Astrocyte (in vitro differentiated cells and primary cell): ENCODE data around the gene TMEM269.

ENCODE experiments used
- CTCF ChIP-seq: IDR thresholded peaks from 2 replicates; pipeline ENCODE4 v1.5.1; 2011; ENCODE audit warnings: low read depth, mild to moderate bottlenecking, inconsistent platforms, low read length, moderate library complexity; ENCODE audit not compliant: insufficient read depth
- EZH2 ChIP-seq: IDR thresholded peaks from 2 replicates; pipeline ENCODE4 v1.6.1; 2012; ENCODE audit warnings: mild to moderate bottlenecking, low read length, inconsistent platforms; ENCODE audit not compliant: insufficient read depth

GRCh38 chr1:42841440-42842147, 56.8 kb downstream of the TMEM269 start:
- TF ChIP-seq CTCF (no peak), EZH2 (no peak)
